ENCODE results near the gene USP20. TPM values are rescaled to one million over a fixed set of nuclear protein-coding genes. Genes with fewer than 3 reads are reported as not detected.

The USP20 gene
- total RNA-seq, 2 experiments from 2014 or later = 14.4 to 24.1 TPM

GRCh38 chr9:129860653-129861446 is 25.6 kb downstream of the USP20 start:
- DNase-seq (ENCODE audit: low spot score) = no peak
- H3K9me3 ChIP-seq (ENCODE audit: low read length) = no peaks in the 10 kb centered on the region
- H2AFZ ChIP-seq (ENCODE audit: low read length) = no peak overlapping the region
- H3K4me2 ChIP-seq (ENCODE audit: low read length) = no peak overlapping the region
- peaks cover 5% of the 10 kb centered on the region for H3K4me1 ChIP-seq (ENCODE audit: insufficient read depth, low read length, poor library complexity, severe bottlenecking)
- CTCF ChIA-PET (ENCODE audit: unreplicated experiment) = no interaction called here
- H3K36me3 ChIP-seq (ENCODE audit: insufficient read depth, low read length) = peaks cover 31% of the 10 kb centered on the region
- no peaks in the 10 kb centered on the region for H4K20me1 ChIP-seq (ENCODE audit: insufficient read depth, low read length)
- no peak for TF ChIP-seq EZH2phosphoT487 (IDR thresholded peaks at IDR 0.05; ENCODE audit: borderline replicate concordance, low read depth, low read length)
- TF ChIP-seq, protein P1, sequence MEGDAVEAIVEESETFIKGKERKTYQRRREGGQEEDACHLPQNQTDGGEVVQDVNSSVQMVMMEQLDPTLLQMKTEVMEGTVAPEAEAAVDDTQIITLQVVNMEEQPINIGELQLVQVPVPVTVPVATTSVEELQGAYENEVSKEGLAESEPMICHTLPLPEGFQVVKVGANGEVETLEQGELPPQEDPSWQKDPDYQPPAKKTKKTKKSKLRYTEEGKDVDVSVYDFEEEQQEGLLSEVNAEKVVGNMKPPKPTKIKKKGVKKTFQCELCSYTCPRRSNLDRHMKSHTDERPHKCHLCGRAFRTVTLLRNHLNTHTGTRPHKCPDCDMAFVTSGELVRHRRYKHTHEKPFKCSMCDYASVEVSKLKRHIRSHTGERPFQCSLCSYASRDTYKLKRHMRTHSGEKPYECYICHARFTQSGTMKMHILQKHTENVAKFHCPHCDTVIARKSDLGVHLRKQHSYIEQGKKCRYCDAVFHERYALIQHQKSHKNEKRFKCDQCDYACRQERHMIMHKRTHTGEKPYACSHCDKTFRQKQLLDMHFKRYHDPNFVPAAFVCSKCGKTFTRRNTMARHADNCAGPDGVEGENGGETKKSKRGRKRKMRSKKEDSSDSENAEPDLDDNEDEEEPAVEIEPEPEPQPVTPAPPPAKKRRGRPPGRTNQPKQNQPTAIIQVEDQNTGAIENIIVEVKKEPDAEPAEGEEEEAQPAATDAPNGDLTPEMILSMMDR (conservative IDR thresholded peaks at IDR 0.05; ENCODE audit: low read length) = no peak
- intact Hi-C loops (cut with micrococcal nuclease; ENCODE audit: unreplicated experiment) = no loop called here
- H3K4me3 ChIP-seq (ENCODE audit: low read depth, low read length, poor library complexity, severe bottlenecking) = no peak overlapping the region
- no peaks in the 10 kb centered on the region for H3K79me2 ChIP-seq (ENCODE audit: insufficient read depth, low read depth, low read length)
- H3K9me2 ChIP-seq (ENCODE audit: insufficient read depth, low read length) = no peaks in the 10 kb centered on the region
- H3K27ac ChIP-seq (ENCODE audit: low read depth, low read length, poor library complexity, severe bottlenecking) = no peak overlapping the region
- BruUV-seq (replicated peaks) = no TSS peak
- POLR2A ChIA-PET = interaction anchor here (0.6 kb wide), 1 partner anchor 23 kb away, joined by 5 read pairs; no protein-coding TSS in a partner anchor

- no peak for DNase-seq (ENCODE audit: low spot score)
Observed at GRCh38 chr9:129861447-129861827, 26.2 kb downstream of the USP20 start.

More at GRCh38 chr9:129861447-129861827, 26.2 kb downstream of the USP20 start:
- Histone ChIP-seq H3K36me3 (ENCODE audit: insufficient read depth, low read length) (peaks cover 31% of the 10 kb centered on the region), H3K27ac (ENCODE audit: low read depth, low read length, poor library complexity, severe bottlenecking) (no peak overlapping the region), H3K79me2 (ENCODE audit: insufficient read depth, low read depth, low read length) (no peaks in the 10 kb centered on the region), H2AFZ (ENCODE audit: low read length) (no peak overlapping the region), H3K4me1 (ENCODE audit: insufficient read depth, low read length, poor library complexity, severe bottlenecking) (peaks cover 5% of the 10 kb centered on the region), H3K4me2 (ENCODE audit: low read length) (no peak overlapping the region), H3K4me3 (ENCODE audit: low read depth, low read length, poor library complexity, severe bottlenecking) (no peak overlapping the region), H3K9me2 (ENCODE audit: insufficient read depth, low read length) (no peaks in the 10 kb centered on the region), H4K20me1 (ENCODE audit: insufficient read depth, low read length) (no peaks in the 10 kb centered on the region), H3K9me3 (ENCODE audit: low read length) (no peaks in the 10 kb centered on the region)
- BruUV-seq (replicated peaks) = no TSS peak
- ChIA-PET CTCF (ENCODE audit: unreplicated experiment) (no interaction called here), POLR2A (no interaction called here)
- intact Hi-C loops (cut with micrococcal nuclease; ENCODE audit: unreplicated experiment) = no loop called here
- no peak for TF ChIP-seq EZH2phosphoT487 (IDR thresholded peaks at IDR 0.05; ENCODE audit: borderline replicate concordance, low read depth, low read length)
- TF ChIP-seq, protein P1 (conservative IDR thresholded peaks at IDR 0.05; ENCODE audit: low read length) = no peak

All from OCI-LY7 (cell line).